WTC11 (cell line): ENCODE results near the gene SLC2A4RG. TPM values are rescaled to one million over a fixed set of nuclear protein-coding genes. Genes with fewer than 3 reads are reported as not detected.

Experiments used
- ATAC-seq: fragments of 200-7000 bp; cut with Tn5 transposase; 2 replicates; pipeline ENCODE4 v1.10.0; 2021; ENCODE audit warnings: mild to moderate bottlenecking, moderate library complexity
- CTCF ChIA-PET: fragments of 300-600 bp; sonication (Branson Sonifier 250); formaldehyde crosslinking; loops from one replicate; lab custom pipeline; 2021; ENCODE audit warnings: antibody characterized with exemption; lab: Charles Lee
- POLR2A ChIA-PET: fragments of 350-600 bp; sonication (Branson Sonifier 250); formaldehyde crosslinking; loops from one replicate; lab custom pipeline; 2021; ENCODE audit warnings: antibody characterized with exemption; lab: Charles Lee
- DNase-seq: peaks from one replicate; pipeline ENCODE4 v3.0.0; 2021; ENCODE audit warnings: low spot score
- H3K27ac Mint-ChIP-seq: 2 replicates; pipeline ENCODE4 v1.8.0; 2021; ENCODE audit warnings: mixed read lengths
- H3K27me3 Mint-ChIP-seq: 2 replicates; pipeline ENCODE4 v1.8.0; 2021; ENCODE audit warnings: low read depth, mild to moderate bottlenecking, moderate library complexity, mixed read lengths
- H3K36me3 Mint-ChIP-seq: 2 replicates; pipeline ENCODE4 v1.8.0; 2021; ENCODE audit warnings: mixed read lengths
- H3K4me1 Mint-ChIP-seq: 2 replicates; pipeline ENCODE4 v1.8.0; 2022; ENCODE audit warnings: mixed read lengths
- H3K4me3 Mint-ChIP-seq: 2 replicates; pipeline ENCODE4 v1.8.0; 2021; ENCODE audit warnings: mild to moderate bottlenecking, moderate library complexity, mixed read lengths
- H3K9me3 Mint-ChIP-seq: 2 replicates; pipeline ENCODE4 v1.8.0; 2021; ENCODE audit warnings: mixed read lengths
- ATF6 ChIP-seq: sonication (generic); formaldehyde crosslinking; IDR thresholded peaks from 2 replicates; pipeline ENCODE4 v1.8.1; 2023; ENCODE audit warnings: mild to moderate bottlenecking, missing genetic modification reagents
- ETV6 ChIP-seq: sonication (generic); formaldehyde crosslinking; IDR thresholded peaks from 2 replicates; pipeline ENCODE4 v1.8.1; 2022; ENCODE audit warnings: mild to moderate bottlenecking, missing genetic modification reagents
- JUN ChIP-seq: sonication (generic); formaldehyde crosslinking; IDR thresholded peaks from 2 replicates; pipeline ENCODE4 v1.8.0; 2023; ENCODE audit warnings: mild to moderate bottlenecking, missing genetic modification reagents
- MXD4 ChIP-seq: fragments of 250-450 bp; sonication (Bioruptor Pico); IDR thresholded peaks from 2 replicates; pipeline ENCODE4 v1.8.0; 2021; ENCODE audit warnings: mild to moderate bottlenecking, moderate library complexity, borderline replicate concordance
- RORB ChIP-seq: fragments of 250-450 bp; sonication (Bioruptor Pico); IDR thresholded peaks from 2 replicates; pipeline ENCODE4 v1.9.0; 2021; ENCODE audit warnings: mild to moderate bottlenecking
- SMAD3 ChIP-seq: sonication (generic); formaldehyde crosslinking; IDR thresholded peaks from 2 replicates; pipeline ENCODE4 v1.8.0; 2022; ENCODE audit warnings: missing genetic modification reagents, mild to moderate bottlenecking, borderline replicate concordance
- TEAD1 ChIP-seq: sonication (generic); formaldehyde crosslinking; IDR thresholded peaks from 2 replicates; pipeline ENCODE4 v1.8.0; 2022; ENCODE audit warnings: mild to moderate bottlenecking, missing genetic modification reagents
- ZNF138 ChIP-seq: sonication (generic); formaldehyde crosslinking; conservative IDR thresholded peaks from 2 replicates; pipeline ENCODE4 v1.8.1; 2022; ENCODE audit warnings: mild to moderate bottlenecking, moderate library complexity, missing genetic modification reagents
- total RNA-seq: library from RNA; stranded (reverse); gene quantifications from 3 replicates; pipeline ENCODE4 v1.2.3, GENCODE V29; 2021
- TF ChIP-seq, protein P1 (sequence below): sonication (generic); formaldehyde crosslinking; IDR thresholded peaks from 2 replicates; pipeline ENCODE4 v1.8.0; 2023; ENCODE audit warnings: missing genetic modification reagents
- TF ChIP-seq, protein P2 (sequence below): sonication (generic); formaldehyde crosslinking; IDR thresholded peaks from 2 replicates; pipeline ENCODE4 v1.8.0; 2023; ENCODE audit warnings: mild to moderate bottlenecking, missing genetic modification reagents
- TF ChIP-seq, protein P3 (sequence below): sonication (generic); formaldehyde crosslinking; IDR thresholded peaks from 2 replicates; pipeline ENCODE4 v1.8.0; 2022; ENCODE audit warnings: mild to moderate bottlenecking, missing genetic modification reagents
- TF ChIP-seq, protein P4 (sequence below): sonication (generic); formaldehyde crosslinking; IDR thresholded peaks from 2 replicates; pipeline ENCODE4 v1.8.1; 2023; ENCODE audit warnings: mild to moderate bottlenecking, missing genetic modification reagents
- TF ChIP-seq, protein P5 (sequence below): sonication (generic); formaldehyde crosslinking; IDR thresholded peaks from 2 replicates; pipeline ENCODE4 v1.8.0; 2022; ENCODE audit warnings: mild to moderate bottlenecking, missing genetic modification reagents

Gene SLC2A4RG
- total RNA-seq, 1 experiment from 2014 or later, result 43.3 TPM

DNA sequence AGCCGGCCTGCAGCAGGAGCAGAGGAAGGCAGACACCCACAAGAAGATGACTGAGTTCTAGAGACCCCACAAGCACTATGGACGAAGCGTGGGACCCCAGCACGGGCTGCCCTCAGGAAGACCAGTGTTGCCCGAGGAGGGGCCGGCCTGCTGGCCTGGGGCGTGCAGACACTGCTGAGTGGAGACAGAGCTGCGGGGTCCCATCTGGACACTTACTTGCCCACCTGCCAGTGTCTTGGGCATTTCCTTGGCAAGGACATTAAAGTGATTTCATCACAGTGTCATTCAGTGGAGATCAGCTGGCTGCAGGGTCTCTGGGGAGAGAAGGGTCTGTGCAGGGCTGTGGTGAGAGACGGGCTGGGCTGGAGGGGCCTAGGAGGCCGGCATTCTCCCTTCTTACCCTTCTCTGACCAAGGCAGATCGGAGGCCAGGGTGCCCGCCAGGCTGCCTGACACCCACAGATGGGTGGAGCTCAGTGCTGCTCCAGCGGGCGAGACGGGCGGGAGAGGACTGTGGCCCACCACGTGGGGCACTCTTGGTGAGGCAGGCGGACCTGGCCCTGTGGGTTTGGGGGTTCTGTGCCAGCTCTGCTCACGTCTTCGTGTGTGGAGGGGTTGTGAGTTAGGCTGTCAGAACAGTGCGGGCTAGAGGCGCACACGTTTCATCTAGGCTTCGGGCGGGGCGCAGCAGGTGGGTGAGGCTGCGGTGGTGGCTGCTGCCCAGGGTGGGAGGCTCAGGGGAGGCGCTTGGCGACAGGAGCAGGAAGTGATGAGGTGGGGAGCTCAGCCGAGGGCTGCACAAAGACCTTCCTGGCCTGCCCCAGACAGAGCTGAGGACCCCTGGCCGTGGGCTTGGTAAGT is 3.5 kb upstream of the SLC2A4RG start, which contains the start of gene LIME1 (continued):
- TF ChIP-seq, protein P1, sequence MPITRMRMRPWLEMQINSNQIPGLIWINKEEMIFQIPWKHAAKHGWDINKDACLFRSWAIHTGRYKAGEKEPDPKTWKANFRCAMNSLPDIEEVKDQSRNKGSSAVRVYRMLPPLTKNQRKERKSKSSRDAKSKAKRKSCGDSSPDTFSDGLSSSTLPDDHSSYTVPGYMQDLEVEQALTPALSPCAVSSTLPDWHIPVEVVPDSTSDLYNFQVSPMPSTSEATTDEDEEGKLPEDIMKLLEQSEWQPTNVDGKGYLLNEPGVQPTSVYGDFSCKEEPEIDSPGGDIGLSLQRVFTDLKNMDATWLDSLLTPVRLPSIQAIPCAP, result no peak

- CTCF ChIA-PET, result interaction anchor here (1.0 to 3.1 kb wide), 4 partner anchors 29 to 244 kb away, joined by 3 to 14 read pairs (median 6); partner anchors contain the start of genes ARFRP1, PRPF6 and ZGPAT
- Mint-ChIP-seq H3K9me3 (no peaks in the 10 kb centered on the region), H3K36me3 (peaks cover 8% of the 10 kb centered on the region; the same call in 1 of the 2 replicates), H3K4me3 (peak overlapping the region; percentile 30; the same call in 1 of the 2 replicates), H3K27ac (no peak overlapping the region), H3K4me1 (no peaks in the 10 kb centered on the region), H3K27me3 (no peaks in the 10 kb centered on the region)
- ATAC-seq (peak; percentile 1; the same call in 1 of the 2 replicates), DNase-seq (no peak)
- POLR2A ChIA-PET, result interaction anchor here (0.6 to 0.9 kb wide), 2 partner anchors 17 to 18 kb away, joined by 3 read pairs; no protein-coding TSS in a partner anchor
- TF ChIP-seq, protein P2, sequence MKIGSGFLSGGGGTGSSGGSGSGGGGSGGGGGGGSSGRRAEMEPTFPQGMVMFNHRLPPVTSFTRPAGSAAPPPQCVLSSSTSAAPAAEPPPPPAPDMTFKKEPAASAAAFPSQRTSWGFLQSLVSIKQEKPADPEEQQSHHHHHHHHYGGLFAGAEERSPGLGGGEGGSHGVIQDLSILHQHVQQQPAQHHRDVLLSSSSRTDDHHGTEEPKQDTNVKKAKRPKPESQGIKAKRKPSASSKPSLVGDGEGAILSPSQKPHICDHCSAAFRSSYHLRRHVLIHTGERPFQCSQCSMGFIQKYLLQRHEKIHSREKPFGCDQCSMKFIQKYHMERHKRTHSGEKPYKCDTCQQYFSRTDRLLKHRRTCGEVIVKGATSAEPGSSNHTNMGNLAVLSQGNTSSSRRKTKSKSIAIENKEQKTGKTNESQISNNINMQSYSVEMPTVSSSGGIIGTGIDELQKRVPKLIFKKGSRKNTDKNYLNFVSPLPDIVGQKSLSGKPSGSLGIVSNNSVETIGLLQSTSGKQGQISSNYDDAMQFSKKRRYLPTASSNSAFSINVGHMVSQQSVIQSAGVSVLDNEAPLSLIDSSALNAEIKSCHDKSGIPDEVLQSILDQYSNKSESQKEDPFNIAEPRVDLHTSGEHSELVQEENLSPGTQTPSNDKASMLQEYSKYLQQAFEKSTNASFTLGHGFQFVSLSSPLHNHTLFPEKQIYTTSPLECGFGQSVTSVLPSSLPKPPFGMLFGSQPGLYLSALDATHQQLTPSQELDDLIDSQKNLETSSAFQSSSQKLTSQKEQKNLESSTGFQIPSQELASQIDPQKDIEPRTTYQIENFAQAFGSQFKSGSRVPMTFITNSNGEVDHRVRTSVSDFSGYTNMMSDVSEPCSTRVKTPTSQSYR (CRISPR knock-in tag), result no peak
- 0 out of 2 replicates have a peak, but pooled peaks have one; percentile 10 for TF ChIP-seq ZNF138 (CRISPR knock-in tag)
- no peak for TF ChIP-seq ETV6 (CRISPR knock-in tag)
- TF ChIP-seq MXD4 (CRISPR knock-in tag), result no peak
- no peak for TF ChIP-seq TEAD1 (CRISPR knock-in tag)
Measured at GRCh38 chr20:63736893-63737694, 2.5 kb upstream of the SLC2A4RG start.

GRCh38 chr20:63737695-63737944 is 2.0 kb upstream of the SLC2A4RG start:
- Mint-ChIP-seq H3K36me3 (peaks cover 8% of the 10 kb centered on the region; the same call in 1 of the 2 replicates), H3K27ac (no peak overlapping the region), H3K27me3 (no peaks in the 10 kb centered on the region), H3K4me1 (no peaks in the 10 kb centered on the region), H3K9me3 (no peaks in the 10 kb centered on the region), H3K4me3 (no peak overlapping the region)
- no peak for DNase-seq
- no peak for ATAC-seq
- CTCF ChIA-PET, result interaction anchor here (1.0 to 3.1 kb wide), 5 partner anchors 30 to 243 kb away, joined by 3 to 14 read pairs (median 5); partner anchors contain the start of genes ARFRP1, PRPF6 and ZGPAT
- POLR2A ChIA-PET, result no interaction called here
- TF ChIP-seq, protein P1, result no peak
- TF ChIP-seq, protein P3, sequence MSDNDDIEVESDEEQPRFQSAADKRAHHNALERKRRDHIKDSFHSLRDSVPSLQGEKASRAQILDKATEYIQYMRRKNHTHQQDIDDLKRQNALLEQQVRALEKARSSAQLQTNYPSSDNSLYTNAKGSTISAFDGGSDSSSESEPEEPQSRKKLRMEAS, result 0 out of 2 replicates have a peak, but pooled peaks have one; percentile 62
- TF ChIP-seq, all 79 proteins: peak for 1

DNA sequence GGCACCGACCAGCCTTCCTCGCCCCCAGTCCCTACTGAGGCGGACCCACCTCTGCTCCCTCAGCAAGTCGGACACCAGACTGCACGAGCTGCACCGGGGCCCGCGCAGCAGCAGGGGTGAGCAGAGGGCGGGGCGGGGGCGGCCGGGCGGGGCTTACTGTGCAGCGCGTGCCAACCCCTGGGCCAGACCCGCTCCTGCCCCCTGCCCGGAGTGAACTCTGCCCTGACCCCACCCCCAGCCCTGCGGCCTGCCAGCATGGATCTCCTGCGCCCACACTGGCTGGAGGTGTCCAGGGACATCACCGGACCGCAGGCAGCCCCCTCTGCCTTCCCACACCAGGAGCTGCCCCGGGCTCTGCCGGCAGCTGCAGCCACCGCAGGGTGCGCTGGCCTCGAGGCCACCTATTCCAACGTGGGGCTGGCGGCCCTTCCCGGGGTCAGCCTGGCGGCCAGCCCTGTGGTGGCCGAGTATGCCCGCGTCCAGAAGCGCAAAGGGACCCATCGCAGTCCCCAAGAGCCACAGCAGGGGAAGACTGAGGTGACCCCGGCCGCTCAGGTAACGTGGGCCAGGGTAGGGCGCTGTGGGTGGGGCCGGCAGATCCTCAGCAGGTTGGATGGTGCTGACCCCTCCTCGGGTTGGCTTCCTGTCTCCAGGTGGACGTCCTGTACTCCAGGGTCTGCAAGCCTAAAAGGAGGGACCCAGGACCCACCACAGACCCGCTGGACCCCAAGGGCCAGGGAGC is 1.5 kb upstream of the SLC2A4RG start:
- Mint-ChIP-seq H3K4me3 (peak overlapping the region; percentile 31; the same call in 1 of the 2 replicates), H3K27me3 (no peaks in the 10 kb centered on the region), H3K9me3 (no peaks in the 10 kb centered on the region), H3K4me1 (no peaks in the 10 kb centered on the region), H3K36me3 (peaks cover 8% of the 10 kb centered on the region; the same call in 1 of the 2 replicates), H3K27ac (no peak overlapping the region)
- ATAC-seq (peak; percentile 0; the same call in 1 of the 2 replicates), DNase-seq (peak; percentile 42)
- ChIA-PET CTCF (interaction anchor here (0.8 to 2.2 kb wide), 7 partner anchors 10 to 243 kb away, joined by 3 to 10 read pairs (median 5); partner anchors contain the start of genes ARFRP1, PRPF6 and ZGPAT), POLR2A (interaction anchor here (1.3 to 1.5 kb wide), 2 partner anchors 30 to 127 kb away, joined by 6 to 7 read pairs; partner anchors contain the start of genes ARFRP1, TPD52L2 and ZGPAT)
- TF ChIP-seq, protein P4, sequence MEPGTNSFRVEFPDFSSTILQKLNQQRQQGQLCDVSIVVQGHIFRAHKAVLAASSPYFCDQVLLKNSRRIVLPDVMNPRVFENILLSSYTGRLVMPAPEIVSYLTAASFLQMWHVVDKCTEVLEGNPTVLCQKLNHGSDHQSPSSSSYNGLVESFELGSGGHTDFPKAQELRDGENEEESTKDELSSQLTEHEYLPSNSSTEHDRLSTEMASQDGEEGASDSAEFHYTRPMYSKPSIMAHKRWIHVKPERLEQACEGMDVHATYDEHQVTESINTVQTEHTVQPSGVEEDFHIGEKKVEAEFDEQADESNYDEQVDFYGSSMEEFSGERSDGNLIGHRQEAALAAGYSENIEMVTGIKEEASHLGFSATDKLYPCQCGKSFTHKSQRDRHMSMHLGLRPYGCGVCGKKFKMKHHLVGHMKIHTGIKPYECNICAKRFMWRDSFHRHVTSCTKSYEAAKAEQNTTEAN (CRISPR knock-in tag), result no peak
- TF ChIP-seq JUN (CRISPR knock-in tag), result no peak
- no peak for TF ChIP-seq ATF6 (CRISPR knock-in tag)
- TF ChIP-seq, protein P5, sequence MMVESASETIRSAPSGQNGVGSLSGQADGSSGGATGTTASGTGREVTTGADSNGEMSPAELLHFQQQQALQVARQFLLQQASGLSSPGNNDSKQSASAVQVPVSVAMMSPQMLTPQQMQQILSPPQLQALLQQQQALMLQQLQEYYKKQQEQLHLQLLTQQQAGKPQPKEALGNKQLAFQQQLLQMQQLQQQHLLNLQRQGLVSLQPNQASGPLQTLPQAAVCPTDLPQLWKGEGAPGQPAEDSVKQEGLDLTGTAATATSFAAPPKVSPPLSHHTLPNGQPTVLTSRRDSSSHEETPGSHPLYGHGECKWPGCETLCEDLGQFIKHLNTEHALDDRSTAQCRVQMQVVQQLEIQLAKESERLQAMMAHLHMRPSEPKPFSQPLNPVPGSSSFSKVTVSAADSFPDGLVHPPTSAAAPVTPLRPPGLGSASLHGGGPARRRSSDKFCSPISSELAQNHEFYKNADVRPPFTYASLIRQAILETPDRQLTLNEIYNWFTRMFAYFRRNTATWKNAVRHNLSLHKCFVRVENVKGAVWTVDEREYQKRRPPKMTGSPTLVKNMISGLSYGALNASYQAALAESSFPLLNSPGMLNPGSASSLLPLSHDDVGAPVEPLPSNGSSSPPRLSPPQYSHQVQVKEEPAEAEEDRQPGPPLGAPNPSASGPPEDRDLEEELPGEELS (CRISPR knock-in tag), result 0 out of 2 replicates have a peak, but pooled peaks have one; percentile 34
- TF ChIP-seq RORB, result no peak
- no peak for TF ChIP-seq SMAD3
